OCI-LY1 (cell line): ENCODE data around the gene RPL22.

Source experiments
- H2AFZ ChIP-seq: fragments of 200-600 bp; sonication (generic), shearing (Covaris generic); 2 replicates; pipeline ENCODE4 v1.6.0; 2014; ENCODE audit warnings: antibody characterized with exemption, mild to moderate bottlenecking, low read length
- H3F3A ChIP-seq: fragments of 200-600 bp; sonication (generic), shearing (Covaris generic); 2 replicates; pipeline ENCODE4 v1.6.0; 2014; ENCODE audit warnings: mild to moderate bottlenecking, antibody characterized with exemption, low read length, moderate library complexity; ENCODE audit not compliant: insufficient read depth
- H3K27ac ChIP-seq: fragments of 200-600 bp; sonication (generic); 2 replicates; pipeline ENCODE4 v1.5.1; 2014; ENCODE audit warnings: low read length, mixed run types, mild to moderate bottlenecking, low read depth; ENCODE audit not compliant: poor library complexity, severe bottlenecking
- H3K27me3 ChIP-seq: fragments of 200-600 bp; sonication (generic); 2 replicates; pipeline ENCODE4 v1.6.0; 2014; ENCODE audit warnings: antibody characterized with exemption, mild to moderate bottlenecking, low read length, moderate library complexity; ENCODE audit not compliant: insufficient read depth
- H3K36me3 ChIP-seq: fragments of 200-600 bp; sonication (generic); 2 replicates; pipeline ENCODE4 v1.6.1; 2014; ENCODE audit warnings: mild to moderate bottlenecking, antibody characterized with exemption, low read length, moderate library complexity, mixed read lengths; ENCODE audit not compliant: insufficient read depth
- H3K4me1 ChIP-seq: fragments of 200-600 bp; sonication (generic); 2 replicates; pipeline ENCODE4 v1.5.1; 2014; ENCODE audit warnings: mild to moderate bottlenecking, low read length, moderate library complexity; ENCODE audit not compliant: insufficient read depth, severe bottlenecking
- H3K4me2 ChIP-seq: fragments of 200-600 bp; sonication (generic), shearing (Covaris generic); 2 replicates; pipeline ENCODE4 v1.6.1; 2014; ENCODE audit warnings: low read length
- H3K4me3 ChIP-seq: fragments of 200-600 bp; sonication (generic); 2 replicates; pipeline ENCODE4 v1.5.1; 2014; ENCODE audit warnings: low read length, low read depth, mild to moderate bottlenecking, mixed read lengths; ENCODE audit not compliant: poor library complexity, severe bottlenecking
- H3K79me2 ChIP-seq: fragments of 200-600 bp; shearing (Covaris generic); 2 replicates; pipeline ENCODE4 v1.6.1; 2016; ENCODE audit warnings: mixed run types, low read length, mixed read lengths; ENCODE audit not compliant: insufficient read depth
- H3K9ac ChIP-seq: fragments of 200-600 bp; sonication (generic), shearing (Covaris generic); 2 replicates; pipeline ENCODE4 v1.6.1; 2014; ENCODE audit warnings: mild to moderate bottlenecking, low read length, mixed read lengths
- H3K9me2 ChIP-seq: fragments of 200-600 bp; sonication (generic), shearing (Covaris generic); 2 replicates; pipeline ENCODE4 v1.6.1; 2014; ENCODE audit warnings: low read depth, mild to moderate bottlenecking, low read length, mixed read lengths
- H3K9me3 ChIP-seq: fragments of 200-600 bp; shearing (Covaris generic); 2 replicates; pipeline ENCODE4 v1.6.1; 2014; ENCODE audit warnings: low read length, mixed read lengths
- H4K20me1 ChIP-seq: fragments of 200-600 bp; sonication (generic), shearing (Covaris generic); 2 replicates; pipeline ENCODE4 v1.6.0; 2016; ENCODE audit warnings: mild to moderate bottlenecking, low read length; ENCODE audit not compliant: insufficient read depth
- CTCF ChIP-seq: fragments of 200-600 bp; sonication (generic), shearing (Covaris generic); IDR thresholded peaks from 2 replicates; pipeline ENCODE4 v1.5.1; 2017; ENCODE audit warnings: mild to moderate bottlenecking, antibody characterized with exemption, low read length, moderate library complexity, mixed read lengths
- EZH2 ChIP-seq: fragments of 200-600 bp; sonication (generic), shearing (Covaris generic); IDR thresholded peaks from 2 replicates; pipeline ENCODE4 v1.8.0; 2017; ENCODE audit warnings: borderline replicate concordance, mixed run types, mild to moderate bottlenecking, antibody characterized with exemption, low read length, moderate library complexity, mixed read lengths

Gene RPL22

GRCh38 chr1:6177681-6178380 lies 21.6 kb downstream of the RPL22 start:
- Histone ChIP-seq H3K9me3 (no peaks in the 10 kb centered on the region), H3K79me2 (no peaks in the 10 kb centered on the region), H3K36me3 (no peaks in the 10 kb centered on the region), H3K27me3 (peaks cover 1% of the 10 kb centered on the region), H3K9me2 (no peaks in the 10 kb centered on the region), H3K4me3 (no peak overlapping the region), H3K4me2 (no peak overlapping the region), H4K20me1 (no peaks in the 10 kb centered on the region), H3F3A (no peaks in the 10 kb centered on the region), H3K9ac (no peak overlapping the region), H2AFZ (no peak overlapping the region), H3K27ac (no peak overlapping the region), H3K4me1 (no peaks in the 10 kb centered on the region)
- TF ChIP-seq CTCF (no peak), EZH2 (no peak)

- Histone ChIP-seq H3K4me1 (no peaks in the 10 kb centered on the region), H3K4me2 (no peak overlapping the region), H3F3A (no peaks in the 10 kb centered on the region), H3K4me3 (no peak overlapping the region), H3K36me3 (no peaks in the 10 kb centered on the region), H3K9me3 (no peaks in the 10 kb centered on the region), H2AFZ (no peak overlapping the region), H3K27me3 (peaks cover 3% of the 10 kb centered on the region), H3K27ac (no peak overlapping the region), H3K79me2 (no peaks in the 10 kb centered on the region), H3K9me2 (no peaks in the 10 kb centered on the region), H4K20me1 (no peaks in the 10 kb centered on the region), H3K9ac (no peak overlapping the region)
- no peak for TF ChIP-seq EZH2
- no peak for TF ChIP-seq CTCF
Observed at GRCh38 chr1:6176779-6177178, 22.6 kb downstream of the RPL22 start.

- H4K20me1 ChIP-seq: no peaks in the 10 kb centered on the region
- H3K4me2 ChIP-seq: no peak overlapping the region
- no peaks in the 10 kb centered on the region for H3K9me3 ChIP-seq
- H2AFZ ChIP-seq: no peak overlapping the region
- no peak overlapping the region for H3K27ac ChIP-seq
- no peaks in the 10 kb centered on the region for H3K9me2 ChIP-seq
- no peak for TF ChIP-seq CTCF
- no peak for TF ChIP-seq EZH2
- H3K79me2 ChIP-seq: no peaks in the 10 kb centered on the region
- H3K4me3 ChIP-seq: no peak overlapping the region
- no peak overlapping the region for H3K9ac ChIP-seq
- no peaks in the 10 kb centered on the region for H3K36me3 ChIP-seq
- no peaks in the 10 kb centered on the region for H3F3A ChIP-seq
- H3K27me3 ChIP-seq: peaks cover 3% of the 10 kb centered on the region
- no peaks in the 10 kb centered on the region for H3K4me1 ChIP-seq
Observed at GRCh38 chr1:6175411-6175828, 24.0 kb downstream of the RPL22 start.
